ENCODE measurements around the gene BEND7.

- TF ChIP-seq POLR2A (IDR thresholded peaks at IDR 0.05; ENCODE audit: low read length) (no peak), GATA1 (IDR thresholded peaks at IDR 0.05; ENCODE audit: low read depth, low read length) (no peak)
Measured at GRCh38 chr10:13449296-13449695, 79.5 kb downstream of the BEND7 start.

Data from erythroblast (primary cell).